NCI-H2227 (cell line): ENCODE data around the gene NTN1.

Experiments used
- DNase-seq: peaks from one replicate; lab custom pipeline; 2025; ENCODE audit not compliant: unreplicated experiment; lab: John Stamatoyannopoulos, UW

The NTN1 gene

DNA sequence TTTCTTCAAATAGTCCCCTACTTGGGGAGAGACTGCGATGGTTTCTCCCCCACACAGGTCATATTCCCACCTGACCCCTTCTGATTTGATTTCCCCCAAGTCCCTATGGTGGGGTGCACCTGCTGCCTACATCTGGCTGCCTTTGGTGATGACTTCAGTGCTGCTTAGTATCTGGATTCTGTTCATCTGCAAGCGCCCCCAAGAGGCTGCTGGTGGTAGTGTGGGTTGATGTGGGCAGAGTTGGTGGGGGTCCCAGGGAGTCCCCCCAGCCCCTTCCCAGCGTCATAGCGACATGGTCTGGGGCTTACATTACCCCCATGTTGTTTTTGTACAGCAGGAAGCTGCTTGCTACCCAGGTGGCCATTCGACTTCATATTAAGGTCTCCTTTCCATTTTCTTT lies 99.2 kb downstream of the NTN1 start:
- peak; percentile 6 for DNase-seq

- no peak for DNase-seq
Observed at GRCh38 chr17:9121186-9121820, 100.0 kb downstream of the NTN1 start.

DNA sequence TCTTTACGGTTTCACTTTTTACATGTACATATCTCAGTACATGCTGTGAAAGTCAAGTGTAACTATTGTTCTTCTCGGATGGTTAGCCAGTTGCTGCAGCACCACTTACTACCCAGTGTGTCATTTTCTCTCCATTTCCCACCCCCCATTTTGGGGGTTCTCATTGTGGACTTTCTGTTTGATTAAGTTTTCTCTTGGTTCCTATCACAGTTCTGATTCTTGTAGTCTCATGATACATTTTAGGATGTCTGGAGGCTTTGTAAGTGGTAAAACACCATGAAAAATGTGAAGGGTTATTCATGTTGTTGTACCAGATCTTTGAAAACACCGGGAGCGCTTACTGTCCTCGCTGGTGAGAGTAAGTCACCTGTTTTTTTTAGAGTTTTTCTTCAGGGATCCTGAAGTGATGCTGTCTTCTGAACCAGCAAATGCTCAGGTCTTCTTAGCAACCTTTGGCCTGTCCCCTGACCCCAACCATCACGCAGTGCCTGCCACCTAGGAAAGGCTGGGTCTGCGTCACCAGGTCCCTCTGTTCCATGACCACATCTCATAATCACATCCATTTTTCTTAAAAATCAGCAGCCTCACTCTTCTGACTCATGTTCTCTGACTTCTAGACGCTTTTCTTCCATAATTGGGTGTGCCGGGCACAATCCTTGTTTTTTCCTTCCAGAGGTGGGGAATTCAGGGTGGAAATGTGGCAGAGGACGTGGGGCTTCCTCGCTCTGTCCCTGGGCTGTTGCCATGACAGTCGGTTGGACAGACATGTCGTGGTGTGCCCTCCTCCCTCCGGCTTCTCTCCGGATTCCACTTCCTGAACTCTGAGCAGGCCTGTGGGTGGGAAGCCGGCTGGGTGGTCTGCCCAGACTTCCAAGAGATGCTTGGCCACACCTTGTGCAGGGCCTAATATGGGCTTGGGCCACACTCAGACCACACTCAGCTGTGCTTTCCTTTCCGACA lies 102.6 kb downstream of the NTN1 start:
- no peak for DNase-seq

DNA sequence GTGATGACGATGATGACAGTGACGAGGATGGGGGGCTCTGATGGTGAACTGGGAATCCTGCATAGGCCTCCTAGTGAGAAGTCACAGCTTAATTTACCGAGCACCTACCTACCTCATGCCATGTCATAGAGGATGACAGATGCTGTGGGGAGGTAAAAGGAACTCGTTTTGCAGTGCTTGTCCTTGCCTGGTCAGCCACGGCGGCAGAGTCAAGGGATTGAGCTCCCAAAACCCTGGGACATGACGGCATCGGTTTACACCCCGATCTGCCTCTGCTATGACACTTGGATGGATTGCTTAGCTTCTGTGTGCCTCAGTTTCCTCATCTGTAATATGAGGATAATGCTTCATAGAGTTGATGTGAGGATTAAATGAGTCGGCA lies 103.2 kb downstream of the NTN1 start:
- DNase-seq, result no peak

DNA sequence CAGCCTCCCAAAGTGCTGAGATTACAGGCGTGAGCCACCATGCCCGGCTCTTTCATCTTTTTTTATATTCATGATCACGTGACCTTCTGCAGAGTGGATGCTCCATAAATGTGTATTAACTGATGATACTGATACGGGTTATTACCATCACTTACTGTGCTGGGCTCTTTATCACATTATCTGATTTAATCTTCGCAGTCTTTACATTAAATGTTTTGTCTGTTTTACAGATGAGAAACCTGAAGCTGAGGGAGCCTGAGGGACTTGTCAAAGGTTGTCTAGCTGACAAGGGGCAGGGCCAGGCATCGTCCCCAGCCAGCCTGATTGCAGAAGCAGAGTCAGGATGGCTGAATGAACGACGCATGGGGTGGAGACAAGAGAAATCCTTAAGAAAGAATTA lies 104.4 kb downstream of the NTN1 start:
- no peak for DNase-seq

DNA sequence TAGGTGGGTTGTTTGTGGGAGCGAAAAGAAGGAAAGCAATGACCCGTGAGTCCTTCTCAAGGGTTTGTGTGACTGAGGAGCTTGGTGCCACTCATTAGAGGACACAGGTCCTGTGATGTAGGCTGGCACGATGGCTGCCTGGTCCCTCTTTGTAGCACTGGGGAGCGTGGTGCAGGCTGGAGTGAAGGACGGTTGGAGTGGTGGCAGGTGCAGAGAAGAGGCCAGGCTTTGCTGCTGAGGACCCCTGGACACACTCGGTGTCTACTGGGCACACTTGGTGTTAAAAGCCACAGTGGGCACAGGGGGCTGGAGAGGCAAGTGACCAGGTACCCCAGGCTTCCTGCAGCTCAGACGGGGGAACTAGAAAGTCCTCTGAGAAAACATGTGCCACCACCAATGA lies 106.0 kb downstream of the NTN1 start:
- no peak for DNase-seq

DNA sequence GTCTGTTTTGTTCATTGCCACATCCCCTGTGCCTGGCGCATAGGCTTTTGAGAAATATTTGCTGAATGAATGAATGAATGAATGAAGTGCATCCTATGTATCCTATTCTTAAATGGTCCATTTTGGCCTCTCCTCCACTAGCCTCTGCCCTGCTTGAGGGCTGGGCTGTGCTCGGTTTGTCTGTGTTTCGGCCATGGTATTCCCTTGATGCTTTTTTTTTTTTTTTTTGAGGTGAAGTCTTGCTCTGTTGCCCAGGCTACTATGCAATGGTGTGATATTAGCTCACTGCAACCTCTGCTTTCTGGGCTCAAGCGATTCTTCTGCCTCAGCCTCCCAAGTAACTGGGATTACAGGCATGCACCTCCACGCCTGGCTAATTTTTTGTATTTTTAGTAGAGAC lies 110.1 kb downstream of the NTN1 start:
- DNase-seq, result no peak

- DNase-seq, result no peak
Observed at GRCh38 chr17:9132291-9132690, 111.0 kb downstream of the NTN1 start.

GRCh38 chr17:9132944-9133610 lies 111.8 kb downstream of the NTN1 start:
- DNase-seq, result no peak

GRCh38 chr17:9138161-9138717 lies 116.9 kb downstream of the NTN1 start:
- no peak for DNase-seq

DNA sequence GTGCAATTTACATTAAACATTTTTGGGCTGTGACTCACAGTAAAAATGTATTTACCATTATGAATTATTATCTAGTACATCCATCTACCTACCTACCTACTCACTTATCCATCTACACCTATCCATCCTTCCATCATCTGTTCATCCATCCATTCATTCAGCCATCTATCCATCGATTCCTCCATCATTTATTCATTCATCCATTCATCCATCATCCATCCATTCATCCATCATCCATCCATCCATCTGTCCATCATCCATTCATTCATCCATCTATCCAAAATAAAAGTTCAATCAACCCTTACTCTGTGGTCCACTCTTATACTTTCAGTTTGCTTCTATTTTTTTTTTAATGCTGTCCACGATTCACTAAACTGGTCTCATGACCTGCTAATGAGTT lies 118.4 kb downstream of the NTN1 start:
- DNase-seq, result no peak

- peak; percentile 11 for DNase-seq
Observed at GRCh38 chr17:9140550-9141424, 119.5 kb downstream of the NTN1 start.

DNA sequence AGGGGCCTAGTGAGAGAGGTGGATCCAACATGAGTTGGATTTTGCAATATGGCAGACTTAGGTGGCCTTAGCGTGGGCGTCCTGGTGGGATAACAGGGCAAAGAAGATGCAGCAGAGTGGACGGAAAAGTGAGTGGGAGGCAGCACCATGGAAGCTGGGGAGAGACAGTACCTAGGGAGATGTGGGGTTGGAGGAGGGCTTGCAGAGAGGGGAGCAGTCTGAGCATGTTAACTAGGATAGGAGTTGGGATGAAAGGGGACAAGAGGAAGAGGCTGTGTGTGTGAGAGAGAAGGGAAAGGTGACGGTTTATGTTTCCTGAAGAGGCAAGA lies 120.1 kb downstream of the NTN1 start:
- DNase-seq, result no peak

GRCh38 chr17:9142772-9143494 lies 121.6 kb downstream of the NTN1 start:
- no peak for DNase-seq

GRCh38 chr17:9144502-9145249 lies 123.4 kb downstream of the NTN1 start:
- no peak for DNase-seq

GRCh38 chr17:9146064-9146463 lies 124.8 kb downstream of the NTN1 start:
- no peak for DNase-seq

DNA sequence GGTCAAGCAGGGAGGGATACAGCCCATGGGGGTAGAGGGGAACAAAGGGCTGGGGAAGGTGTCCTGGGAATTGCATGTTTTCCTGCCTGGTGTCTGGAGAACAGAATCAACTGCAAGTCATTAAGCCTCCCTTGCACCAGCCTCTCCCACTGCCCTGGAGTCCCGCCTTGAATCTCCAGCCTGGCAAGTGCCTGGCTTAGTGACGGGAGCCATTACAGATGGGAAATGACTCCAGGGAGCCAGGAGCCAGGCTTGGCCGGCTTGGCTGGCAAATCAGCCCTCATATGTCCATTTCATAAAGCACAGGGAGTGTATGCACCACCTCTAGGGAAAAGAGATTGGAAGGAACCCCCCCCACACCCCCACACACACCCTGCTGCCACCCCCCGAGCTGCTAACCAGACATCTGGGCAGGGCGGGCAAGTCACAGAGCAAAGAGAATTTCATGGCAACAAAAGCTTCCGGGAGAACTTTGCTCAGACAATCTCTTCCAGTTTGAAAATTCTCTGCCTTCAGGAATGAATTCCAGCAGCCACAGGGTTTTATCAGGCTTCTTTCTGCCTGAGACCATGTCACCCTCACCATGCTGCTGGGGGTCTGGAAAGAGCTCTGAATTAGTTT lies 127.7 kb downstream of the NTN1 start:
- DNase-seq, result no peak

GRCh38 chr17:9150446-9151090 lies 129.3 kb downstream of the NTN1 start:
- no peak for DNase-seq
